SU-DHL-6 (cell line): ENCODE data around the gene LRRC8E.

Source experiments
- H2AFZ ChIP-seq: fragments of 200-600 bp; sonication (generic); 2 replicates; pipeline ENCODE4 v1.6.1; 2014; ENCODE audit warnings: low read depth, mild to moderate bottlenecking, moderate library complexity, mixed read lengths, antibody characterized with exemption, low read length; ENCODE audit not compliant: severe bottlenecking
- H3F3A ChIP-seq: fragments of 200-600 bp; shearing (Covaris generic); 2 replicates; pipeline ENCODE4 v1.6.0; 2016; ENCODE audit warnings: antibody characterized with exemption, mild to moderate bottlenecking; ENCODE audit not compliant: insufficient read depth
- H3K27ac ChIP-seq: fragments of 200-600 bp; sonication (generic); 2 replicates; pipeline ENCODE4 v1.5.1; 2016; ENCODE audit warnings: low read depth, mild to moderate bottlenecking, low read length, moderate library complexity, mixed read lengths
- H3K27me3 ChIP-seq: fragments of 200-600 bp; sonication (generic), shearing (Covaris generic); 2 replicates; pipeline ENCODE4 v1.6.0; 2014; ENCODE audit warnings: mild to moderate bottlenecking, low read length
- H3K36me3 ChIP-seq: fragments of 200-600 bp; sonication (generic); 2 replicates; pipeline ENCODE4 v1.6.1; 2014; ENCODE audit warnings: mild to moderate bottlenecking, low read length, mixed read lengths
- H3K4me2 ChIP-seq: fragments of 300-600, 200-600 bp; shearing (Covaris generic), sonication (generic); 2 replicates; pipeline ENCODE4 v1.6.0; 2014; ENCODE audit warnings: low read length, low read depth, mild to moderate bottlenecking; ENCODE audit not compliant: poor library complexity, severe bottlenecking
- H3K4me3 ChIP-seq: fragments of 200-600 bp; sonication (generic); 2 replicates; pipeline ENCODE4 v1.5.1; 2014; ENCODE audit warnings: antibody characterized with exemption, low read length, mild to moderate bottlenecking, mixed read lengths; ENCODE audit not compliant: insufficient read depth, poor library complexity, severe bottlenecking
- H3K79me2 ChIP-seq: fragments of 200-600 bp; sonication (generic); 2 replicates; pipeline ENCODE4 v1.6.1; 2014; ENCODE audit warnings: mild to moderate bottlenecking, low read length, moderate library complexity; ENCODE audit not compliant: insufficient read depth
- H3K9ac ChIP-seq: fragments of 200-600 bp; sonication (generic); 2 replicates; pipeline ENCODE4 v1.7.0; 2014; ENCODE audit warnings: mild to moderate bottlenecking, low read length
- H3K9me2 ChIP-seq: fragments of 200-600 bp; sonication (generic); replicated peaks from 2 replicates; pipeline ENCODE4 v1.6.1; 2014; ENCODE audit warnings: low read length; ENCODE audit not compliant: insufficient read depth
- H3K9me3 ChIP-seq: fragments of 200-600 bp; sonication (generic); 2 replicates; pipeline ENCODE4 v1.6.1; 2014; ENCODE audit warnings: low read length, mixed read lengths; ENCODE audit not compliant: insufficient read depth
- H4K20me1 ChIP-seq: fragments of 200-600 bp; sonication (generic); 2 replicates; pipeline ENCODE4 v1.6.1; 2014; ENCODE audit warnings: low read depth, mild to moderate bottlenecking, antibody characterized with exemption, low read length, moderate library complexity, mixed read lengths
- CTCF ChIP-seq: fragments of 200-600 bp; sonication (generic); IDR thresholded peaks from one replicate; pipeline ENCODE4 v1.5.1; 2017; ENCODE audit warnings: antibody characterized with exemption, mild to moderate bottlenecking, low read length, moderate library complexity; ENCODE audit not compliant: insufficient read depth, poor library complexity, severe bottlenecking
- EZH2phosphoT487 ChIP-seq: fragments of 200-600 bp; sonication (generic), shearing (Covaris generic); conservative IDR thresholded peaks from 2 replicates; pipeline ENCODE4 v1.6.1; 2018; ENCODE audit warnings: mild to moderate bottlenecking, antibody characterized with exemption, low read length, moderate library complexity, mixed read lengths

The LRRC8E gene

GRCh38 chr19:7900401-7900870 lies 12.1 kb downstream of the LRRC8E start:
- Histone ChIP-seq H3K9me2 (no peaks in the 10 kb centered on the region), H3K4me2 (no peak overlapping the region), H3K9ac (no peak overlapping the region), H3K36me3 (no peaks in the 10 kb centered on the region), H3K79me2 (peaks cover 14% of the 10 kb centered on the region), H3K9me3 (no peaks in the 10 kb centered on the region), H3K27me3 (no peaks in the 10 kb centered on the region), H4K20me1 (no peaks in the 10 kb centered on the region), H3K27ac (no peak overlapping the region), H3F3A (no peaks in the 10 kb centered on the region), H2AFZ (no peak overlapping the region), H3K4me3 (no peak overlapping the region)
- no peak for TF ChIP-seq EZH2phosphoT487
- TF ChIP-seq CTCF = no peak

- no peaks in the 10 kb centered on the region for H3K27me3 ChIP-seq
- no peak overlapping the region for H3K4me3 ChIP-seq
- no peak overlapping the region for H3K9ac ChIP-seq
- no peak overlapping the region for H3K4me2 ChIP-seq
- H3F3A ChIP-seq = no peaks in the 10 kb centered on the region
- no peak overlapping the region for H3K27ac ChIP-seq
- H3K9me3 ChIP-seq = no peaks in the 10 kb centered on the region
- H3K9me2 ChIP-seq = no peaks in the 10 kb centered on the region
- no peaks in the 10 kb centered on the region for H4K20me1 ChIP-seq
- H2AFZ ChIP-seq = no peak overlapping the region
- no peaks in the 10 kb centered on the region for H3K36me3 ChIP-seq
- peaks cover 19% of the 10 kb centered on the region for H3K79me2 ChIP-seq
- no peak for TF ChIP-seq EZH2phosphoT487
- TF ChIP-seq CTCF = no peak
Measured at GRCh38 chr19:7900931-7901330, 12.6 kb downstream of the LRRC8E start.

DNA sequence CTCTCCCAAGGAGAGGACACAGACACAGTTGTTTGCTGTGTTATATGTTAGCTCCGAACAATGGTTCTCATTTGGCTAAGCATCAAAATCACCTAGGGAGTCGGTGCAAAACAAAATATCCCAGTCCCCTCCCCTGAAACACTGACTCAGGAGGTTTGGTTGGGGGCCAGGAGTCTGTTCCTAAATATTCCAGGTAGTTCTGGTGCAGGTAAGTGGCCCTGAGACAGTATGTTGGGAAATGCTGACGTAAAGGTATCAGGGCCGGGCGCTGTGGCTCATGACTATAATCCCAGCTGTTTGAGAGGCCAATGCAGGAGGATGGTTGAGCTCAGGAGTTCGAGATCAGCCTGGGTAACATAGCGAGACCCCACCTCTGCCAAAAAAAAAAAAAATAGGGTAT lies 13.0 kb downstream of the LRRC8E start:
- TF ChIP-seq EZH2phosphoT487 (no peak), CTCF (no peak)
- H2AFZ ChIP-seq = no peak overlapping the region
- no peak overlapping the region for H3K9ac ChIP-seq
- peaks cover 23% of the 10 kb centered on the region for H3K79me2 ChIP-seq
- H3K36me3 ChIP-seq = no peaks in the 10 kb centered on the region
- no peaks in the 10 kb centered on the region for H3F3A ChIP-seq
- H3K27me3 ChIP-seq = no peaks in the 10 kb centered on the region
- H3K4me3 ChIP-seq = no peak overlapping the region
- H3K9me3 ChIP-seq = no peaks in the 10 kb centered on the region
- no peaks in the 10 kb centered on the region for H4K20me1 ChIP-seq
- no peak overlapping the region for H3K27ac ChIP-seq
- no peaks in the 10 kb centered on the region for H3K9me2 ChIP-seq
- no peak overlapping the region for H3K4me2 ChIP-seq

- Histone ChIP-seq H4K20me1 (no peaks in the 10 kb centered on the region), H3K79me2 (peaks cover 24% of the 10 kb centered on the region), H3F3A (no peaks in the 10 kb centered on the region), H3K9me2 (no peaks in the 10 kb centered on the region), H3K9ac (peak overlapping the region; percentile 69), H3K9me3 (no peaks in the 10 kb centered on the region), H2AFZ (peak overlapping the region; percentile 58), H3K4me2 (peak overlapping the region; percentile 67), H3K27ac (no peak overlapping the region), H3K36me3 (no peaks in the 10 kb centered on the region), H3K27me3 (no peaks in the 10 kb centered on the region), H3K4me3 (peak overlapping the region; percentile 64)
- TF ChIP-seq CTCF (no peak), EZH2phosphoT487 (no peak)
Measured at GRCh38 chr19:7902796-7903243, 14.5 kb downstream of the LRRC8E start.
